Spleen (tissue), 11 donors: Measurements from ENCODE around the gene CNIH2. TPM values are rescaled to one million over a fixed set of nuclear protein-coding genes. Genes with fewer than 3 reads are reported as not detected.
A peak's percentile ranks its signal among the peaks of the same experiment; 100 is the strongest.

ENCODE experiments used
- DNase-seq: peaks from one replicate; pipeline ENCODE4 v3.0.0-alpha.2; 2020
- H3K27ac ChIP-seq, 8 donors: fragments of 200-600 bp; sonication (generic) in 7 of 8; 1 replicate in 4 of 8; 2 replicates in 4 of 8; pipeline versions ENCODE4 v1.5.0 to v1.8.0; 2016 to 2021; ENCODE audit warnings: inconsistent platforms in 4 of 8, mild to moderate bottlenecking in 4 of 8, moderate library complexity in 1 of 8
- H3K27me3 ChIP-seq, 7 donors: fragments of 200-600 bp; sonication (generic) in 6 of 7; replicated peaks in 1 of 7; 1 replicate in 4 of 7; 2 replicates in 3 of 7; pipeline versions ENCODE4 v1.5.0 to v1.8.0; 2016 to 2021; ENCODE audit warnings: inconsistent platforms in 3 of 7, mild to moderate bottlenecking in 1 of 7
- H3K36me3 ChIP-seq, 6 donors: fragments of 200-600 bp; sonication (generic) in 5 of 6; 1 replicate in 4 of 6; 2 replicates in 2 of 6; pipeline versions ENCODE4 v1.5.0 to v1.8.0; 2016 to 2021; ENCODE audit warnings: inconsistent platforms in 2 of 6
- H3K4me1 ChIP-seq, 6 donors: fragments of 200-600 bp; sonication (generic) in 5 of 6; 1 replicate in 3 of 6; 2 replicates in 3 of 6; pipeline versions ENCODE4 v1.5.0 to v1.8.0; 2016 to 2021; ENCODE audit warnings: inconsistent platforms in 3 of 6
- H3K4me3 ChIP-seq, 8 donors: fragments of 200-600 bp; sonication (generic) in 7 of 8; 1 replicate in 4 of 8; 2 replicates in 4 of 8; pipeline versions ENCODE4 v1.5.0 to v1.8.0; 2016 to 2021; ENCODE audit warnings: inconsistent platforms in 4 of 8, mild to moderate bottlenecking in 4 of 8, moderate library complexity in 2 of 8
- H3K9me3 ChIP-seq, 8 donors: fragments of 200-600 bp; sonication (generic) in 7 of 8; 1 replicate in 4 of 8; 2 replicates in 4 of 8; pipeline versions ENCODE4 v1.5.0 to v1.8.0; 2016 to 2021; ENCODE audit warnings: inconsistent platforms in 4 of 8
- CTCF ChIP-seq, 11 experiments: fragments of 200-600 bp in 7 of 11; fragments of 450-650 bp in 4 of 11; sonication (generic) in 4 of 11; IDR thresholded peaks in 8 of 11; conservative IDR thresholded peaks in 3 of 11; 1 replicate in 7 of 11; 2 replicates in 4 of 11; pipeline versions ENCODE4 v1.4.0 to v1.8.0; 2016 to 2021; ENCODE audit warnings: antibody characterized with exemption in 11 of 11, inconsistent platforms in 4 of 11, mild to moderate bottlenecking in 1 of 11
- POLR2A ChIP-seq, 3 donors: fragments of 450-650 bp; IDR thresholded peaks; one replicate each; pipeline ENCODE4 v1.5.1; 2017; ENCODE audit warnings: antibody characterized with exemption in 3 of 3, mild to moderate bottlenecking in 1 of 3
- POLR2AphosphoS5 ChIP-seq, 3 donors: sonication (generic); formaldehyde crosslinking; IDR thresholded peaks; one replicate each; pipeline ENCODE4 v1.5.1; 2017; ENCODE audit warnings: antibody characterized with exemption in 3 of 3
- WGBS, 5 donors: extraction: QIAGEN DNeasy Blood & Tissue Kit in 3 of 5; methylation state at CpG; one replicate each; pipeline versions ENCODE4 v1.1.5 to v1.1.7; 2013 to 2018; 5-methylcytosine and 5-hydroxymethylcytosine counted together
- intact Hi-C: fragments of 100-400 bp; cut with DNase I; formaldehyde crosslinking; loops from one replicate; pipeline ENCODE4 v1.15.0; 2023; ENCODE audit warnings: low total_unique reads
- polyA plus RNA-seq, 3 donors: library from polyadenylated mRNA; stranded (reverse); fragments of 200-250 nt; gene quantifications; one replicate each; pipeline ENCODE4 v1.2.1, GENCODE V29; 2013
- total RNA-seq, 7 donors: library from RNA; depleted of rRNA in 3 of 7; stranded (reverse); fragments of >200 nt in 3 of 7; fragmentation: NEBNext Ultra II Directional in 4 of 7; extraction: Animal tissue kit (Norgen Biotek cat#: 25700) in 4 of 7; gene quantifications; one replicate each; pipeline versions ENCODE4 v1.1.0 to v1.2.1, GENCODE V29; 2016 to 2021
- donor health status: healthy with polysubstance abuse.
- donor health status: DM: no; HTN: no; CAD: no; lungs with moderate emphysema.
- donor health status: DM: no; HTN: no; CAD: no.
- donor health status: Bipolar disorder and iron deficiency.
- donor health status: healthy.
- donor health status: DM: no; HTN: no; CAD: no.
- donor health status: DM: yes; HTN: yes; CAD: no.

CNIH2 gene
- total and polyA plus RNA-seq, 10 donors = 0.20 to 1.9 (median 0.77) TPM; not detected in 2

- H3K9me3 ChIP-seq = no peaks in the 10 kb centered on the region
- peak overlapping the region; percentile 51 to 96 (median 95) for H3K27ac ChIP-seq
- 12 to 21% (median 13%) methylated on average over 26 to 36 of the region's 36 CpGs for WGBS, 5 donors
- H3K4me3 ChIP-seq = peak overlapping the region; percentile 53 to 96 (median 86)
- intact Hi-C loops = no loop called here
- peaks cover 0 to 15% (median 4%) of the 10 kb centered on the region in 6 donors for H3K36me3 ChIP-seq
- TF ChIP-seq CTCF (IDR thresholded peaks at IDR 0.05 in 8 of 11, conservative IDR thresholded peaks at IDR 0.05 in 3 of 11) (no peak), POLR2AphosphoS5 (IDR thresholded peaks at IDR 0.05) (no peak), POLR2A (IDR thresholded peaks at IDR 0.05) (no peak)
- peaks cover 18 to 70% (median 42%) of the 10 kb centered on the region in 6 donors for H3K4me1 ChIP-seq
- peaks cover 0 to 48% (median 32%) of the 10 kb centered on the region in 7 donors for H3K27me3 ChIP-seq
- DNase-seq = no peak
Measured at GRCh38 chr11:66289548-66290329, 11.8 kb downstream of the CNIH2 start.

- WGBS, 5 donors = 77 to 93% (median 81%) methylated on average over 2 of the region's 2 CpGs
- Histone ChIP-seq H3K4me1 (peaks cover 18 to 65% (median 42%) of the 10 kb centered on the region in 6 donors), H3K27me3 (peaks cover 0 to 53% (median 37%) of the 10 kb centered on the region in 7 donors), H3K27ac (no peak overlapping the region), H3K36me3 (peaks cover 0 to 9% (median under 1%) of the 10 kb centered on the region in 6 donors), H3K4me3 (peak overlapping the region in 1 of 8 donors; percentile 88), H3K9me3 (no peaks in the 10 kb centered on the region)
- intact Hi-C loops = no loop called here
- DNase-seq = no peak
- TF ChIP-seq POLR2A (IDR thresholded peaks at IDR 0.05) (no peak), POLR2AphosphoS5 (IDR thresholded peaks at IDR 0.05) (no peak), CTCF (IDR thresholded peaks at IDR 0.05 in 8 of 11, conservative IDR thresholded peaks at IDR 0.05 in 3 of 11) (no peak)
Measured at GRCh38 chr11:66290330-66290621, 12.3 kb downstream of the CNIH2 start.

GRCh38 chr11:66291303-66291705 is 13.3 kb downstream of the CNIH2 start:
- no peak for DNase-seq
- Histone ChIP-seq H3K36me3 (no peaks in the 10 kb centered on the region), H3K4me1 (peaks cover 18 to 59% (median 42%) of the 10 kb centered on the region in 6 donors), H3K27me3 (peaks cover 0 to 63% (median 37%) of the 10 kb centered on the region in 7 donors), H3K9me3 (no peaks in the 10 kb centered on the region), H3K27ac (no peak overlapping the region), H3K4me3 (peak overlapping the region in 5 of 8 donors; percentile 43 to 73 (median 45))
- 17 to 40% (median 21%) methylated on average over 8 to 16 of the region's 16 CpGs for WGBS, 5 donors
- no peak for TF ChIP-seq POLR2AphosphoS5 (IDR thresholded peaks at IDR 0.05)
- intact Hi-C loops = no loop called here

- no peak for DNase-seq
- TF ChIP-seq CTCF (IDR thresholded peaks at IDR 0.05 in 8 of 11, conservative IDR thresholded peaks at IDR 0.05 in 3 of 11) (no peak), POLR2A (IDR thresholded peaks at IDR 0.05) (no peak), POLR2AphosphoS5 (IDR thresholded peaks at IDR 0.05) (no peak)
- peaks cover 0 to 68% (median 37%) of the 10 kb centered on the region in 7 donors for H3K27me3 ChIP-seq
- no peak within 1 kb of the TSS for H3K27ac ChIP-seq
- intact Hi-C loops = no loop called here
- H3K36me3 ChIP-seq = no peaks in the 10 kb centered on the region
- H3K9me3 ChIP-seq = no peaks in the 10 kb centered on the region
- peak within 1 kb of the TSS; percentile 27 to 73 (median 44) for H3K4me3 ChIP-seq
- H3K4me1 ChIP-seq = peaks cover 18 to 52% (median 40%) of the 10 kb centered on the region in 6 donors
- WGBS, 5 donors = 2 to 3% (median 3%) methylated on average over 46 to 95 of the region's 95 CpGs
Measured at GRCh38 chr11:66291706-66292542, 13.9 kb downstream of the CNIH2 start, which contains the start of gene TMEM151A. Gene TMEM151A, plus strand, starts transcription at chr11:66291894. Its CDS starts 120 bp downstream, at chr11:66292014.
